ENCODE measurements around the gene PRKCH.

Gene PRKCH

GRCh38 chr14:61591862-61592261 is 270.5 kb downstream of the PRKCH start:
- DNase-seq (ENCODE audit: low spot score): no peak

- DNase-seq (ENCODE audit: low spot score): no peak
Measured at GRCh38 chr14:61593330-61593729, 272.0 kb downstream of the PRKCH start.

- DNase-seq (ENCODE audit: low spot score): no peak
Measured at GRCh38 chr14:61596990-61597389, 275.6 kb downstream of the PRKCH start.

GRCh38 chr14:61598980-61599379 is 277.6 kb downstream of the PRKCH start:
- no peak for DNase-seq (ENCODE audit: low spot score)

GRCh38 chr14:61599942-61600341 is 278.6 kb downstream of the PRKCH start:
- DNase-seq (ENCODE audit: low spot score): no peak
